Prostate gland (tissue), 2 donors: ENCODE data around the gene TSPAN10. TPM values are rescaled to one million over a fixed set of nuclear protein-coding genes. Genes with fewer than 3 reads are reported as not detected.

Experiments used
- DNase-seq: peaks from one replicate; pipeline ENCODE4 v3.0.0-alpha.2; 2019; ENCODE audit warnings: low spot score
- H3K27ac ChIP-seq, 2 donors: fragments of 200-600 bp; sonication (generic); 2 replicates each; pipeline ENCODE4 v1.5.1; 2017 to 2019
- H3K27me3 ChIP-seq: fragments of 200-600 bp; sonication (generic); replicated peaks from 2 replicates; pipeline ENCODE4 v1.5.1; 2019; ENCODE audit not compliant: insufficient read depth
- H3K36me3 ChIP-seq, 2 donors: fragments of 200-600 bp; sonication (generic); 1 replicate in 1 of 2; 2 replicates in 1 of 2; pipeline versions ENCODE4 v1.5.1 to v1.8.1; 2017 to 2019
- H3K4me1 ChIP-seq: fragments of 200-600 bp; sonication (generic); replicated peaks from 2 replicates; pipeline ENCODE4 v1.5.1; 2019
- H3K4me3 ChIP-seq, 2 donors: fragments of 200-600 bp; sonication (generic); 2 replicates each; pipeline ENCODE4 v1.5.1; 2017 to 2019
- H3K9me3 ChIP-seq: fragments of 200-600 bp; sonication (generic); 2 replicates; pipeline ENCODE4 v1.5.1; 2017
- CTCF ChIP-seq, 4 experiments: fragments of 200-600 bp in 2 of 4; fragments of 450-650 bp in 2 of 4; sonication (generic) in 2 of 4; IDR thresholded peaks; 1 replicate in 3 of 4; 2 replicates in 1 of 4; pipeline ENCODE4 v1.5.1; 2016 to 2019; ENCODE audit warnings: antibody characterized with exemption in 4 of 4, mild to moderate bottlenecking in 2 of 4, moderate library complexity in 2 of 4
- POLR2A ChIP-seq: fragments of 450-650 bp; IDR thresholded peaks from one replicate; pipeline ENCODE4 v1.6.1; 2016; ENCODE audit warnings: antibody characterized with exemption, mild to moderate bottlenecking
- POLR2AphosphoS5 ChIP-seq: sonication (generic); formaldehyde crosslinking; IDR thresholded peaks from one replicate; pipeline ENCODE4 v1.6.1; 2017; ENCODE audit warnings: antibody characterized with exemption
- WGBS: methylation state at CpG from one replicate; pipeline ENCODE4 v1.1.5; 2018; 5-methylcytosine and 5-hydroxymethylcytosine counted together
- intact Hi-C: fragments of 100-400 bp; cut with DNase I; formaldehyde crosslinking; loops from one replicate; pipeline ENCODE4 v1.14.2; 2022
- total RNA-seq, 2 donors: library from RNA; depleted of rRNA; stranded (reverse); fragments of >200 nt; gene quantifications; one replicate each; pipeline ENCODE4 v1.1.0, GENCODE V29; 2016

Gene TSPAN10
- total RNA-seq, 2 donors from 2014 or later: 2.5 to 2.9 TPM

- no peak for DNase-seq
- Histone ChIP-seq H3K4me1 (no peaks in the 10 kb centered on the region), H3K27ac (no peak overlapping the region), H3K9me3 (no peaks in the 10 kb centered on the region), H3K36me3 (peaks cover 18 to 72% of the 10 kb centered on the region in 2 donors), H3K27me3 (no peaks in the 10 kb centered on the region), H3K4me3 (no peak overlapping the region)
- intact Hi-C loops: no loop called here
- TF ChIP-seq POLR2AphosphoS5: no peak
- TF ChIP-seq CTCF (IDR thresholded peaks at IDR 0.05): no peak
- no peak for TF ChIP-seq POLR2A
- 88% methylated on average over 18 of the region's 18 CpGs for WGBS
Measured at GRCh38 chr17:81691196-81691595, 54.2 kb downstream of the TSPAN10 start.

- no peaks in the 10 kb centered on the region for H3K4me1 ChIP-seq
- WGBS: 93% methylated on average over 20 of the region's 20 CpGs
- peaks cover 18 to 72% of the 10 kb centered on the region in 2 donors for H3K36me3 ChIP-seq
- intact Hi-C loops: no loop called here
- no peak overlapping the region for H3K27ac ChIP-seq
- no peak for TF ChIP-seq POLR2AphosphoS5
- TF ChIP-seq CTCF (IDR thresholded peaks at IDR 0.05): no peak
- TF ChIP-seq POLR2A: no peak
- H3K4me3 ChIP-seq: no peak overlapping the region
- no peak for DNase-seq
- no peaks in the 10 kb centered on the region for H3K27me3 ChIP-seq
- no peaks in the 10 kb centered on the region for H3K9me3 ChIP-seq
Measured at GRCh38 chr17:81691608-81692007, 54.6 kb downstream of the TSPAN10 start.

GRCh38 chr17:81693509-81694210 is 56.7 kb downstream of the TSPAN10 start:
- no peak for DNase-seq
- Histone ChIP-seq H3K36me3 (peaks cover 22 to 60% of the 10 kb centered on the region in 2 donors), H3K9me3 (no peaks in the 10 kb centered on the region), H3K4me3 (no peak overlapping the region), H3K4me1 (no peaks in the 10 kb centered on the region), H3K27me3 (no peaks in the 10 kb centered on the region), H3K27ac (no peak overlapping the region)
- no peak for TF ChIP-seq CTCF (IDR thresholded peaks at IDR 0.05)
- no peak for TF ChIP-seq POLR2AphosphoS5
- no peak for TF ChIP-seq POLR2A
- WGBS: 89% methylated on average over 32 of the region's 35 CpGs
- intact Hi-C loops: no loop called here

- Histone ChIP-seq H3K27ac (no peak overlapping the region), H3K36me3 (peaks cover 22 to 55% of the 10 kb centered on the region in 2 donors), H3K27me3 (no peaks in the 10 kb centered on the region), H3K4me1 (no peaks in the 10 kb centered on the region), H3K9me3 (no peaks in the 10 kb centered on the region), H3K4me3 (no peak overlapping the region)
- no peak for DNase-seq
- intact Hi-C loops: no loop called here
- 91% methylated on average over 16 of the region's 19 CpGs for WGBS
- TF ChIP-seq CTCF (IDR thresholded peaks at IDR 0.05): no peak
- no peak for TF ChIP-seq POLR2A
- no peak for TF ChIP-seq POLR2AphosphoS5
Measured at GRCh38 chr17:81694810-81695209, 57.8 kb downstream of the TSPAN10 start.

GRCh38 chr17:81695211-81695610 is 58.2 kb downstream of the TSPAN10 start:
- TF ChIP-seq POLR2AphosphoS5 (no peak), POLR2A (no peak)
- 89% methylated on average over 3 of the region's 6 CpGs for WGBS

More at GRCh38 chr17:81695211-81695610, 58.2 kb downstream of the TSPAN10 start:
- H3K36me3 ChIP-seq: peaks cover 22 to 52% of the 10 kb centered on the region in 2 donors
- intact Hi-C loops: no loop called here
- no peaks in the 10 kb centered on the region for H3K27me3 ChIP-seq
- H3K4me3 ChIP-seq: no peak overlapping the region
- H3K27ac ChIP-seq: no peak overlapping the region
- H3K4me1 ChIP-seq: no peaks in the 10 kb centered on the region
- H3K9me3 ChIP-seq: no peaks in the 10 kb centered on the region
- DNase-seq: no peak
